Aorta (tissue), 5 donors: Measurements from ENCODE around the gene IST1. TPM values are rescaled to one million over a fixed set of nuclear protein-coding genes. Genes with fewer than 3 reads are reported as not detected.

Experiments
- ATAC-seq: fragments of 200-7000 bp; cut with Tn5 transposase; one replicate; pipeline ENCODE4 v1.9.1; 2022; ENCODE audit warnings: moderate library complexity; ENCODE audit not compliant: low FRiP score
- DNase-seq, 2 donors: peaks; one replicate each; pipeline ENCODE4 v3.0.0-alpha.2; 2020
- H3K27ac ChIP-seq, 2 donors: one replicate each; pipeline ENCODE4 v1.5.1; 2013; ENCODE audit warnings: low read length in 2 of 2, mild to moderate bottlenecking in 2 of 2, moderate library complexity in 2 of 2, control low read depth in 1 of 2, inconsistent platforms in 1 of 2, low read depth in 1 of 2
- H3K27me3 ChIP-seq, 2 donors: one replicate each; pipeline ENCODE4 v1.6.1; 2013; ENCODE audit warnings: control low read depth in 1 of 2, low read length in 1 of 2, mild to moderate bottlenecking in 1 of 2, moderate library complexity in 1 of 2; ENCODE audit not compliant: insufficient read depth in 2 of 2, control insufficient read depth in 1 of 2
- H3K36me3 ChIP-seq, 2 donors: one replicate each; pipeline ENCODE4 v1.6.1; 2013; ENCODE audit warnings: control low read depth in 1 of 2, low read length in 1 of 2, mild to moderate bottlenecking in 1 of 2; ENCODE audit not compliant: insufficient read depth in 2 of 2, control insufficient read depth in 1 of 2
- H3K4me1 ChIP-seq, 2 donors: one replicate each; pipeline ENCODE4 v1.6.1; 2013; ENCODE audit warnings: low read length in 2 of 2, control low read depth in 1 of 2, mild to moderate bottlenecking in 1 of 2, moderate library complexity in 1 of 2; ENCODE audit not compliant: insufficient read depth in 2 of 2, control insufficient read depth in 1 of 2
- H3K4me3 ChIP-seq, 2 donors: one replicate each; pipeline ENCODE4 v1.5.1; 2013; ENCODE audit warnings: low read length in 2 of 2, control low read depth in 1 of 2, mild to moderate bottlenecking in 1 of 2
- H3K9me3 ChIP-seq: one replicate; pipeline ENCODE4 v1.6.1; 2013; ENCODE audit warnings: mild to moderate bottlenecking, low read length; ENCODE audit not compliant: control insufficient read depth
- WGBS, 2 donors: extraction: QIAGEN DNeasy Blood & Tissue Kit; methylation state at CpG; one replicate each; pipeline ENCODE4 v1.1.7; 2013; 5-methylcytosine and 5-hydroxymethylcytosine counted together
- intact Hi-C, 2 donors: fragments of 100-400 bp; cut with DNase I; formaldehyde crosslinking; loops; one replicate each; pipeline versions ENCODE4 v1.14.2 to v1.15.0; 2022
- long read RNA-seq, 2 donors: library from polyadenylated mRNA; unstranded; transcript quantifications; one replicate each; pipeline ENCODE4 v2.0.0, GENCODE V29; 2020 to 2021
- polyA plus RNA-seq, 2 donors: library from polyadenylated mRNA; stranded (reverse); fragments of 200-250 nt; gene quantifications; one replicate each; pipeline ENCODE4 v1.2.3, GENCODE V29; 2013
- total RNA-seq, 2 donors: library from RNA; stranded (reverse); fragmentation: NEBNext Ultra II Directional; extraction: Animal tissue kit (Norgen Biotek cat#: 25700); gene quantifications; one replicate each; pipeline ENCODE4 v1.2.1, GENCODE V29; 2021
- donor health status: healthy with polysubstance abuse.
- donor health status: Bipolar disorder and iron deficiency.
- donor health status: DM: no; HTN: no; CAD: no.
- donor health status: DM: no; HTN: no; CAD: no.
- donor health status: DM: yes; HTN: yes; CAD: no.

Gene IST1
- 100 to 1,000 TPM; 152 to 202 TPM for total RNA-seq
- polyA plus RNA-seq: 100 to 1,000 TPM in 1 of 2 donors, 10 to 100 TPM in 1; 52.5 to 150 TPM
- long read RNA-seq, donor 1, full-length matches to known transcripts: 336 of 433 reads
- long read RNA-seq, donor 1, partial matches to known transcripts: 22 of 433 reads
- long read RNA-seq, donor 1, other reads (novel, unspliced or antisense): 75 of 433 reads
- long read RNA-seq, donor 2, full-length matches to known transcripts: 48 of 100 reads
- long read RNA-seq, donor 2, partial matches to known transcripts: 12 of 100 reads
- long read RNA-seq, donor 2, other reads (novel, unspliced or antisense): 40 of 100 reads

DNA sequence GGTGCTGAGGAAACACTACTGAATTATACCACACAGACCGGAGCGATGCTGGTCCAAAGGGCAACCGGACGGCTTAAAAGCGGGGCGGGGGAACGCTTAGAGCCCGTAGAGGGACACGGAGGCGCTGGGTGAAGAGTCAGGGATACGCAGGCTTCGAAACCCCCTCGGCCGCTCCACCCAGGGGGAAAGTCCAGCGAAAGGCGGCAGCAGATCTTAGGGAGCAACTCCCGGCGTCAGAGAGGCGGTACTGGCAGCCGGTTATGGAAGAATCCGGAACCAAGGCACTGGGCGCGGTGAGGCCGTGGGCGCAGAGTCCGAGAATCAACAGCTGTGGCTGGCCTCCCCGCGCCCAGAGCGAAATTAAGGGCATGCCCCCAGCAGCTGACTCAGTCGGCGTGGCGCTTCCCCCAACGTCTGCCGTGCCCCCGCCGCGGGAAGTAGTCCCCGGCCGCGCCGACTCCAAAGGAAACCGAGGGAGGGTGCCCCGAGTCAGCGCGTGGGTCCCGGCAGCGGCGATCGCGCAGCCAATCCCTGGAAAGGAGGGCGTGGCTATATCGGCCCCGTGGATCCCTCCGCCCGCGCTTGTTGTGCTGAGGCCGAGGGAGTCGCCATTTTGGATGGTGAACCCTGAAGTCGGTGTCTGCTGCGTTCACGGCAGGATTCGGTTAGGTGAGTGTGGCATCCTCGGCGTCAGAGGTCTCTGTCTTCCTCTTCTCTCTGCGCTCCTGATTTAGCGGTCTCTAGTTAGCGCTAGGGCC lies at the start of gene IST1:
Gene IST1 (plus strand): TSS at position 611 of the 758 bp plus-strand sequence. CDS start 20,110 bp downstream, outside the sequence.
- no peaks in the 10 kb centered on the region for H3K9me3 ChIP-seq
- peak; percentile 99 for ATAC-seq
- no peaks in the 10 kb centered on the region for H3K36me3 ChIP-seq
- peak; percentile 99 for DNase-seq
- 0 to 1% methylated on average over 67 of the region's 67 CpGs for WGBS, 2 donors
- intact Hi-C loops: loop anchor here (2.0 to 5.0 kb wide), 3 partner anchors 36 to 88 kb away; partner anchors contain the start of gene AP1G1 (in 2 of the 2)
- H3K27me3 ChIP-seq: no peaks in the 10 kb centered on the region
- peak within 1 kb of the TSS; percentile 87 to 93 for H3K4me3 ChIP-seq
- H3K4me1 ChIP-seq: peaks cover 0 to 2% of the 10 kb centered on the region in 2 donors
- H3K27ac ChIP-seq: peak within 1 kb of the TSS; percentile 72 to 99

DNA sequence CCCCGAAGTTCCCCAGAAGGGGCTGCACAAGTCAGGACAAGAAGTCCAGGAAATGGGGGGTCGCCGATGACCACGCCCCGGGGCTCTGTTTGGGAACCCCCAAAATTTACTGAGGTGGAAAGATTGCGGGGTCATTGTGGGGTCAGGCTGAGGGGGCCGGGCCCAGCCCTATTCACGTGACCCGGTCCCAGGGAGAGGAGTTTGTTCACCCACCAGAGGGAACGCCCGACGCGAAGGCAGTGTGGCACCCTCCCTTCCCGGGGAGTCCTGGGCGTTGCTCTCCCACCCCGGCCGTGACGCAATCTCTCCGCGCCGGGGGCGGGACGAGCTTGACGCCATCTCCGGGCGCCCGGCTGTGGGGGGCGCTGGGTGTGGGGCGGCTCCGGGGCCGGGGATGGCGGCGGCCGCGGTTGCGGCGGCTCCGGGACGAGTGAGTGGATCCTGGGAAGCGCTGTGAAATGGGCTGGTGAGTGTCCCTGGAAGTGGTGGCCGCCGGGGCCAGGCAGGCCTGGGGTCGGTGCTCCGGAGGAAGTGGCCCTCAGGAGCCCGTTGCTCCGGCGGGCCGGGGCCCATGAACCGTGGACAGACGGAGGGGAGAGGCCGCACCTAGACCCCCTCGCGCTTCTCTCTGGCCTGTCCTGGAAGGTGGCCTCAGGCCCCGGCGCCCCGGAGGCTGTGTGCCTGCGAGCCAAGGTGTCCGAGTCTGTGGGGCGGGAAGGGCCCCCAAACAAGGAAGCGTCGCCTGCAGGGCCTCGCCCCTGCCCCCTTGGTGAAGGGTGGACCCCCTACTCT lies 49.5 kb upstream of the IST1 start, which contains the start of gene ATXN1L:
Gene ATXN1L (plus strand): TSS at position 338 of the 792 bp plus-strand sequence. CDS start 3,765 bp downstream, outside the sequence.
- Histone ChIP-seq H3K27ac (peak within 1 kb of the TSS; percentile 9 to 49), H3K4me3 (peak within 1 kb of the TSS; percentile 67 to 96), H3K4me1 (no peaks in the 10 kb centered on the region), H3K9me3 (no peaks in the 10 kb centered on the region), H3K36me3 (peaks cover 0 to 5% of the 10 kb centered on the region in 2 donors), H3K27me3 (no peaks in the 10 kb centered on the region)
- 0% methylated on average over 60 to 62 of the region's 62 CpGs for WGBS, 2 donors
- intact Hi-C loops: loop anchor here (2.0 to 5.0 kb wide), 2 partner anchors 29 to 39 kb away; partner anchors contain the start of gene AP1G1 (in 2 of the 2)
- ATAC-seq (peak; percentile 98), DNase-seq (peak; percentile 95 to 97)

DNA sequence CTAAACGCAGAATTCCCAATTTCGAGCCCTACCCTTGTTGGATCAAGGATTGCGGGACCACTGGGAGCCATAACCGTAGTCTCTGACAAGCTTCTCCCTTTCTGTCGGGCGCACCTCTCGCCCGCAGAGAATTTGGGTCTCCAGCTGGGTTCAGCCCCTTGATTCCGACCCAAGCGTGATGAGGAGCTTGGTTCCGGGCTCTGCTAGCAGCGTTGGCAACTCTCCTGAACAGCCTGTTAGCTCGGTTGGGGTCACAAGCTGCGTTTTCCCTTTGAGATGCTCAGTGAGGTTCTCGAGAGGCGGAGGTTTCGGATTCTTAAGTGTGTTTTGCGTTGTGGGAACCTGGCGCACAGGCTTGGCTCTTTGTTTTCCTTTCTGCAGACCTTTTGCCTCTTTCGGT lies 48.9 kb upstream of the IST1 start:
- peak overlapping the region; percentile 67 to 96 for H3K4me3 ChIP-seq
- 0% methylated on average over 20 of the region's 20 CpGs for WGBS, 2 donors
- no peaks in the 10 kb centered on the region for H3K27me3 ChIP-seq
- intact Hi-C loops: loop anchor here (5.0 kb wide), 1 partner anchor 39 kb away; the partner anchor contains the start of gene AP1G1 (in 2 of the 2)
- H3K27ac ChIP-seq: peak overlapping the region; percentile 9 to 49
- ATAC-seq: no peak
- no peaks in the 10 kb centered on the region for H3K9me3 ChIP-seq
- no peaks in the 10 kb centered on the region for H3K4me1 ChIP-seq
- DNase-seq: no peak
- peaks cover 0 to 5% of the 10 kb centered on the region in 2 donors for H3K36me3 ChIP-seq

DNA sequence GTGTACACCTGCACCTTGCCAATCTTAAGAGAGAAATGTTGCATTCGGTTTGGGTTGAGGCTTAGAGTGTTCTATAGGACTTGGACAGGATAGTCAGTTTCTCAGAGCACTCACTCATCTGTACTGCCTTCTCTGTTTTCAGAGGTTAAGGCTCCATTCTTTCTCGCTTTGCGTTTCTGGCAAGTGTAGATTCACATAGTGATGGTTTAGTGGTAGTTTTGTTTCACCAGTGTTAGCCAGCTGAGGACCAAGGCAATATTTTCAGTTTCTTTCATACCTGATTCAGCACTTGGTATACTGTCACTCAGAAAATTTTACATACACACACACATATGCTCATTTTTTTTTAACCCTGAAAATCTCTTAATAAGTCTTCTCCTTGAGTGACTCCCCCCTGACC lies 48.2 kb upstream of the IST1 start:
- H3K36me3 ChIP-seq: peaks cover 0 to 5% of the 10 kb centered on the region in 2 donors
- DNase-seq (no peak), ATAC-seq (no peak)
- no peaks in the 10 kb centered on the region for H3K27me3 ChIP-seq
- intact Hi-C loops: loop anchor here (5.0 kb wide), 1 partner anchor 40 kb away; the partner anchor contains the start of gene AP1G1 (in 2 of the 2)
- peak overlapping the region in 1 of 2 donors; percentile 96 for H3K4me3 ChIP-seq
- H3K27ac ChIP-seq: no peak overlapping the region
- H3K9me3 ChIP-seq: no peaks in the 10 kb centered on the region
- no peaks in the 10 kb centered on the region for H3K4me1 ChIP-seq
- WGBS, 2 donors: 55 to 56% methylated on average over 3 of the region's 3 CpGs

DNA sequence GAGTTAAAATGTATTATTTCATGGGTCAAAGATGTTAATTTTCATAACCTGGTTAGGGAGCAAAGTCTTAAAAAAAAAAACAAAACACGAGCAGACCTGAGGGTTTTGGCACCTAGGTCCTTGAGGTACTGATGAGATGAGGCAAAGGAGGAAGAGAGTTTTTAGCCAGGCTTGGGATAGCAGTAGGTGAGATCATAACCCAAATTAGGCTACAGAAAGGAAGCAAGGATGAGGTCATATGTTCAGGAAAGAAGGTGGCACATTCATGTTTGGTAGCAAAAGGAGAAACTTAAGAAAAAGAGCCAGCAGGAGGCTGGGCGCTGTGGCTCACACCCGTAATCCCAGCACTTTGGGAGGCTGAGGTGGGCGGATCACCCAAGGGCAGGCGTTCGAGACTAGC lies 46.7 kb upstream of the IST1 start:
- no peak overlapping the region for H3K4me3 ChIP-seq
- intact Hi-C loops: loop anchor here (5.0 kb wide), 1 partner anchor 41 kb away; the partner anchor contains the start of gene AP1G1 (in 2 of the 2)
- H3K9me3 ChIP-seq: no peaks in the 10 kb centered on the region
- no peaks in the 10 kb centered on the region for H3K27me3 ChIP-seq
- H3K36me3 ChIP-seq: peaks cover 0 to 5% of the 10 kb centered on the region in 2 donors
- 81 to 85% methylated on average over 6 of the region's 6 CpGs for WGBS, 2 donors
- H3K4me1 ChIP-seq: no peaks in the 10 kb centered on the region
- DNase-seq (no peak), ATAC-seq (no peak)
- H3K27ac ChIP-seq: no peak overlapping the region

DNA sequence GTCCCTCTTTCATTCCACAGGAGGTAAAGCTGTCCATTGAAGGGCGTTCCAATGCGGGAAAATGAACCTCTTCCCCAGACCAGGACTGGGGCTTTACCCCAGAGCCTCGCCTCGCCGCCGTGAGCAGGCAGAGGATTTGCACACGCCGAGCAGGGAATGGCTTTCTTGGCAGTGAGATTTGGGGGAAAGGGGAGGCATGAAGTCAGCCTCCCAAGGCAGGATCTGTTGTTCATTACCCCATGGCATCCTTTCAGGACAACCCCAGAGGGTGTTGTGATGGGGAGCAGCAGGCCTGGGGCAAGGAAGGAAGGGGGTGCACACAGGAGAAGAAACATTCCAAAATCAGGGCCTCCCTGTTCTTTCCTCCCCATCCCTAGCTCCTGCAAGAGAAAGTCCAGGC lies 43.6 kb upstream of the IST1 start:
- no peaks in the 10 kb centered on the region for H3K9me3 ChIP-seq
- no peak for DNase-seq
- no peak for ATAC-seq
- no peak overlapping the region for H3K4me3 ChIP-seq
- H3K27me3 ChIP-seq: no peaks in the 10 kb centered on the region
- no peak overlapping the region for H3K27ac ChIP-seq
- intact Hi-C loops: no loop called here
- 92 to 93% methylated on average over 8 of the region's 8 CpGs for WGBS, 2 donors
- H3K36me3 ChIP-seq: peaks cover 0 to 5% of the 10 kb centered on the region in 2 donors
- no peaks in the 10 kb centered on the region for H3K4me1 ChIP-seq

DNA sequence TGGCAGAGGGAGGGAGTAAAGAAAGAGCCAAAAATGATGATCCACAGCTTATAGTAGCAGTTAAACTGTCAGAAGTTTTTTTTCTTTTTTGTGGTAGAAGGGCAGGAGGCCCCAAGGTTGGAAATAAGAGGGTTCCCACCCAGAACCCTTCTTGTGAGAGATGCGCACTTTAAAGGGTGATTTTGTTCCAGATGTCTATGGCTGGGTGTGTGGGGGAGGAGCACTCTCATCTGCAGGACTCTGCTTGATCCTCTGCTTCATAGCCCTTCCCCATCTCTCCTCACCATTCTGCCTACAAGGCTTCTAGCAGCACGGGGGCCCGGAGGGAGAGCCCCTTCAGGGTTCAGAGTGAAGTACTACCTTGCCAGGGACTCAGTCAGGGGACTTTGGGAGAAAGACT lies 43.2 kb upstream of the IST1 start:
- intact Hi-C loops: no loop called here
- Histone ChIP-seq H3K27me3 (no peaks in the 10 kb centered on the region), H3K9me3 (no peaks in the 10 kb centered on the region), H3K36me3 (peaks cover 0 to 5% of the 10 kb centered on the region in 2 donors), H3K27ac (no peak overlapping the region), H3K4me3 (no peak overlapping the region), H3K4me1 (no peaks in the 10 kb centered on the region)
- DNase-seq (no peak), ATAC-seq (no peak)
- 93 to 95% methylated on average over 3 of the region's 3 CpGs for WGBS, 2 donors

DNA sequence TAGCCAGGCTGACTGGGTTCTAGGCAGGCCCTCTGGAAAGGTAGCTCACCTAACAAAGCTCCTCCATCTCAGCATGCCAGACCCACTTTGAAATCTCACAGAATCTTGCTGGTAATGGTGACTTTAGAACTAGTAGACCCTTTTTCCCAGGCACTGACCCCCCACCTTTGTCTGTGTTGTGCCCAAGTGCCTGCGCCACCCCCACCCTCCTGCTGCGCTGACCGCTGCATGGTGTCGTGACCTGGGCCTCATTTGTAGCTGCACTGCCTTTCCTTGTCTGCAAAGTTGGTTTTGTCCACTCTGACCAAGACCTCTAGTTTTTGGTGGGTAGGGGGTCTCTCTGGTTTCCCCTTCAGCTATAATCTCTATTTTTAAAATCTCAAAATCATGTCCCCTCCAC lies 42.8 kb upstream of the IST1 start:
- Histone ChIP-seq H3K27ac (no peak overlapping the region), H3K36me3 (peaks cover 0 to 5% of the 10 kb centered on the region in 2 donors), H3K27me3 (no peaks in the 10 kb centered on the region), H3K9me3 (no peaks in the 10 kb centered on the region), H3K4me1 (no peaks in the 10 kb centered on the region), H3K4me3 (no peak overlapping the region)
- intact Hi-C loops: no loop called here
- ATAC-seq: no peak
- DNase-seq: no peak
- 96 to 97% methylated on average over 4 of the region's 4 CpGs for WGBS, 2 donors
